Measurements from ENCODE around the gene CCT4. TPM values are rescaled to one million over a fixed set of nuclear protein-coding genes. Genes with fewer than 3 reads are reported as not detected.
"Not testable (repeated sequence)": the region's sequence is repeated elsewhere in the genome, so short reads cannot be mapped to it uniquely, and the experiment has no call there.

The CCT4 gene
- total and polyA plus RNA-seq, 5 experiments from 2014 or later: 109 to 169 (median 153) TPM

GRCh38 chr2:61876400-61876799, 12.1 kb downstream of the CCT4 start:
- DNase-seq: no peak
- Mint-ChIP-seq H3K4me3 (no peak overlapping the region), H3K4me1 (peaks cover 0 to 5% (median 0%) of the 10 kb centered on the region in 4 donors), H3K9me3 (no peaks in the 10 kb centered on the region), H3K27me3 (no peaks in the 10 kb centered on the region), H3K36me3 (peaks cover 0 to 94% (median 19%) of the 10 kb centered on the region in 3 donors), H3K27ac (no peak overlapping the region)
- POLR2A ChIA-PET: no interaction called here
- ATAC-seq: no peak

GRCh38 chr2:61866482-61867089, 21.9 kb downstream of the CCT4 start:
- ATAC-seq, H3K27me3 Mint-ChIP-seq, H3K4me1 Mint-ChIP-seq, H3K4me3 Mint-ChIP-seq, DNase-seq, H3K9me3 Mint-ChIP-seq: not testable (repeated sequence)
- H3K27ac Mint-ChIP-seq: peak overlapping the region in 3 of 10 donors; percentile 40 to 70 (median 63)
- POLR2A ChIA-PET: interaction anchor here (0.9 to 2.3 kb wide), 3 partner anchors 13 to 21 kb away, joined by 3 to 11 read pairs (median 3); partner anchors contain the start of gene FAM161A
- peaks cover 7 to 75% (median 34%) of the 10 kb centered on the region in 3 donors for H3K36me3 Mint-ChIP-seq

- POLR2A ChIA-PET: no interaction called here
- DNase-seq: no peak
These were observed 26.4 kb downstream of the CCT4 start for GRCh38 chr2:61862085-61862484.

GRCh38 chr2:61857224-61857623, 31.2 kb downstream of the CCT4 start:
- Mint-ChIP-seq H3K27me3 (no peaks in the 10 kb centered on the region), H3K4me1 (peaks cover 7 to 19% (median 14%) of the 10 kb centered on the region in 4 donors), H3K27ac (peak overlapping the region in 1 of 10 donors; percentile 72), H3K36me3 (peaks cover 0 to 2% (median 2%) of the 10 kb centered on the region in 3 donors), H3K9me3 (peaks cover 0 to 4% (median 0%) of the 10 kb centered on the region in 9 donors), H3K4me3 (no peak overlapping the region)
- DNase-seq (no peak), ATAC-seq (no peak)
- POLR2A ChIA-PET: no interaction called here

More at GRCh38 chr2:61862085-61862484, 26.4 kb downstream of the CCT4 start:
- no peak overlapping the region for H3K27ac Mint-ChIP-seq
- peaks cover 7 to 32% (median 20%) of the 10 kb centered on the region in 3 donors for H3K36me3 Mint-ChIP-seq
- H3K4me1 Mint-ChIP-seq: no peaks in the 10 kb centered on the region
- peaks cover 0 to 7% (median 0%) of the 10 kb centered on the region in 9 donors for H3K9me3 Mint-ChIP-seq
- H3K27me3 Mint-ChIP-seq: no peaks in the 10 kb centered on the region
- no peak overlapping the region for H3K4me3 Mint-ChIP-seq
- no peak for ATAC-seq

- POLR2A ChIA-PET: interaction anchor here (1.1 to 1.9 kb wide), 2 partner anchors 16 to 32 kb away, joined by 6 read pairs; no protein-coding TSS in a partner anchor
- H3K27ac Mint-ChIP-seq: peak overlapping the region; percentile 34 to 98 (median 96)
- no peak for ATAC-seq
- peaks cover 7 to 19% (median 14%) of the 10 kb centered on the region in 4 donors for H3K4me1 Mint-ChIP-seq
- DNase-seq: no peak
- peak overlapping the region; percentile 95 to 99 (median 98) for H3K4me3 Mint-ChIP-seq
- no peaks in the 10 kb centered on the region for H3K9me3 Mint-ChIP-seq
- H3K36me3 Mint-ChIP-seq: no peaks in the 10 kb centered on the region
- no peaks in the 10 kb centered on the region for H3K27me3 Mint-ChIP-seq
These were observed 33.2 kb downstream of the CCT4 start for GRCh38 chr2:61855318-61855613.

GRCh38 chr2:61854564-61855317, 33.7 kb downstream of the CCT4 start:
- H3K4me1 Mint-ChIP-seq: peaks cover 7 to 19% (median 14%) of the 10 kb centered on the region in 4 donors
- H3K36me3 Mint-ChIP-seq: no peaks in the 10 kb centered on the region
- H3K27ac Mint-ChIP-seq: peak overlapping the region; percentile 82 to 98 (median 96)
- POLR2A ChIA-PET: interaction anchor here (0.8 to 2.1 kb wide), 6 partner anchors 12 to 677 kb away, joined by 3 to 11 read pairs (median 6); partner anchors contain the start of gene CCT4
- H3K27me3 Mint-ChIP-seq: no peaks in the 10 kb centered on the region
- peak overlapping the region; percentile 95 to 99 (median 98) for H3K4me3 Mint-ChIP-seq
- no peaks in the 10 kb centered on the region for H3K9me3 Mint-ChIP-seq
- ATAC-seq: peak; percentile 88 to 93
- DNase-seq: peak in 8 of 10 donors; percentile 84 to 97 (median 92)

GRCh38 chr2:61853847-61854563, 34.5 kb downstream of the CCT4 start, which contains the start of gene FAM161A:
TSS of gene FAM161A (minus strand) at chr2:61854060. CDS start at chr2:61854041, 19 bp downstream.
- Mint-ChIP-seq H3K4me1 (peaks cover 7 to 19% (median 14%) of the 10 kb centered on the region in 4 donors), H3K27me3 (no peaks in the 10 kb centered on the region), H3K36me3 (no peaks in the 10 kb centered on the region), H3K9me3 (no peaks in the 10 kb centered on the region), H3K4me3 (peak within 1 kb of the TSS; percentile 95 to 99 (median 98)), H3K27ac (peak within 1 kb of the TSS; percentile 82 to 98 (median 96))
- ATAC-seq (peak; percentile 45 to 59), DNase-seq (peak; percentile 61 to 90 (median 74))
- POLR2A ChIA-PET: interaction anchor here (0.8 to 2.1 kb wide), 10 partner anchors 11 to 677 kb away, joined by 3 to 11 read pairs (median 4); partner anchors contain the start of gene CCT4

GRCh38 chr2:61853086-61853846, 35.2 kb downstream of the CCT4 start:
- peak in 2 of 10 donors; percentile 12 to 14 for DNase-seq
- peak; percentile 3 to 33 for ATAC-seq
- H3K27ac Mint-ChIP-seq: peak overlapping the region; percentile 74 to 98 (median 96)
- POLR2A ChIA-PET: interaction anchor here (0.5 to 2.1 kb wide), 11 partner anchors 11 to 676 kb away, joined by 3 to 11 read pairs (median 3); partner anchors contain the start of gene CCT4
- peaks cover 7 to 19% (median 14%) of the 10 kb centered on the region in 4 donors for H3K4me1 Mint-ChIP-seq
- no peaks in the 10 kb centered on the region for H3K36me3 Mint-ChIP-seq
- H3K27me3 Mint-ChIP-seq: no peaks in the 10 kb centered on the region
- H3K4me3 Mint-ChIP-seq: peak overlapping the region; percentile 95 to 99 (median 98)
- H3K9me3 Mint-ChIP-seq: no peaks in the 10 kb centered on the region

- H3K27ac Mint-ChIP-seq: peak overlapping the region in 2 of 10 donors; percentile 14 to 52
- POLR2A ChIA-PET: interaction anchor here (1.4 kb wide), 1 partner anchor 14 kb away, joined by 3 read pairs; no protein-coding TSS in a partner anchor
- DNase-seq, ATAC-seq, H3K36me3 Mint-ChIP-seq, H3K27me3 Mint-ChIP-seq, H3K9me3 Mint-ChIP-seq: not testable (repeated sequence)
- H3K4me3 Mint-ChIP-seq: peak overlapping the region in 1 of 10 donors; percentile 38
- peaks cover 7 to 19% (median 14%) of the 10 kb centered on the region in 4 donors for H3K4me1 Mint-ChIP-seq
These were observed 37.2 kb downstream of the CCT4 start for GRCh38 chr2:61851270-61851669.

GRCh38 chr2:61845320-61845719, 43.1 kb downstream of the CCT4 start:
- Mint-ChIP-seq H3K36me3 (peaks cover 0 to 4% (median 3%) of the 10 kb centered on the region in 3 donors), H3K27me3 (no peaks in the 10 kb centered on the region), H3K4me3 (no peak overlapping the region), H3K4me1 (no peaks in the 10 kb centered on the region), H3K9me3 (no peaks in the 10 kb centered on the region), H3K27ac (no peak overlapping the region)
- no peak for ATAC-seq
- no peak for DNase-seq
- POLR2A ChIA-PET: no interaction called here

- Mint-ChIP-seq H3K27ac (no peak overlapping the region), H3K27me3 (no peaks in the 10 kb centered on the region), H3K9me3 (no peaks in the 10 kb centered on the region), H3K4me3 (no peak overlapping the region), H3K36me3 (peaks cover 0 to 4% (median 3%) of the 10 kb centered on the region in 3 donors), H3K4me1 (no peaks in the 10 kb centered on the region)
- POLR2A ChIA-PET: no interaction called here
- no peak for DNase-seq
- ATAC-seq: no peak
These were observed 47.2 kb downstream of the CCT4 start for GRCh38 chr2:61841286-61841685.

GRCh38 chr2:61834893-61835292, 53.6 kb downstream of the CCT4 start:
- no peaks in the 10 kb centered on the region for H3K9me3 Mint-ChIP-seq

More at GRCh38 chr2:61834893-61835292, 53.6 kb downstream of the CCT4 start:
- no peaks in the 10 kb centered on the region for H3K27me3 Mint-ChIP-seq
- no peaks in the 10 kb centered on the region for H3K4me1 Mint-ChIP-seq
- H3K4me3 Mint-ChIP-seq: no peak overlapping the region
- ATAC-seq (no peak), DNase-seq (no peak)
- H3K36me3 Mint-ChIP-seq: peaks cover 4 to 8% (median 6%) of the 10 kb centered on the region in 3 donors
- POLR2A ChIA-PET: no interaction called here
- H3K27ac Mint-ChIP-seq: peak overlapping the region in 1 of 10 donors; percentile 13
